H9 (cell line): ENCODE measurements around the gene METTL1. TPM values are rescaled to one million over a fixed set of nuclear protein-coding genes. Genes with fewer than 3 reads are reported as not detected.

Experiments used
- DNase-seq: peaks from one replicate; pipeline ENCODE4 v3.0.0-alpha.2; 2017
- H2AFZ ChIP-seq: one replicate; pipeline ENCODE4 v1.6.1; 2013; ENCODE audit warnings: mild to moderate bottlenecking, low read length, control low read depth, moderate library complexity
- H2AK5ac ChIP-seq: 2 replicates; pipeline ENCODE4 v1.6.1; 2013; ENCODE audit warnings: low read length, control low read depth, mixed read lengths; ENCODE audit not compliant: insufficient read length
- H2BK120ac ChIP-seq: one replicate; pipeline ENCODE4 v1.6.1; 2013; ENCODE audit warnings: low read depth, mild to moderate bottlenecking, low read length, control low read depth, inconsistent platforms; ENCODE audit not compliant: poor library complexity, severe bottlenecking
- H2BK12ac ChIP-seq: 2 replicates; pipeline ENCODE4 v1.6.1; 2013; ENCODE audit warnings: low read length, control low read depth, mixed read lengths, low read depth; ENCODE audit not compliant: insufficient read length
- H2BK15ac ChIP-seq: 2 replicates; pipeline ENCODE4 v1.6.1; 2013; ENCODE audit warnings: low read depth, low read length, control low read depth
- H2BK20ac ChIP-seq: one replicate; pipeline ENCODE4 v1.6.1; 2013; ENCODE audit warnings: low read depth, mild to moderate bottlenecking, low read length, control low read depth, inconsistent platforms; ENCODE audit not compliant: poor library complexity, severe bottlenecking
- H2BK5ac ChIP-seq: 2 replicates; pipeline ENCODE4 v1.6.1; 2013; ENCODE audit warnings: low read length, control low read depth, mixed read lengths; ENCODE audit not compliant: insufficient read length
- H3K14ac ChIP-seq: 2 replicates; pipeline ENCODE4 v1.6.1; 2013; ENCODE audit warnings: low read length, control low read depth; ENCODE audit not compliant: insufficient read depth
- H3K18ac ChIP-seq: 2 replicates; pipeline ENCODE4 v1.6.1; 2013; ENCODE audit warnings: low read depth, mild to moderate bottlenecking, mixed read lengths, low read length, control low read depth; ENCODE audit not compliant: insufficient read length
- H3K23ac ChIP-seq: 2 replicates; pipeline ENCODE4 v1.6.1; 2013; ENCODE audit warnings: low read length, control low read depth, mixed read lengths, low read depth; ENCODE audit not compliant: insufficient read length
- H3K23me2 ChIP-seq: 2 replicates; pipeline ENCODE4 v1.6.1; 2013; ENCODE audit warnings: low read depth, mild to moderate bottlenecking, mixed read lengths, low read length, control low read depth; ENCODE audit not compliant: insufficient read length, poor library complexity, severe bottlenecking
- H3K27ac ChIP-seq: 2 replicates; pipeline ENCODE4 v1.5.1; 2013; ENCODE audit warnings: low read length, control low read depth, mixed read lengths, low read depth; ENCODE audit not compliant: insufficient read length
- H3K27me3 ChIP-seq: 2 replicates; pipeline ENCODE4 v1.6.1; 2013; ENCODE audit warnings: low read length, control low read depth, inconsistent platforms; ENCODE audit not compliant: insufficient read depth
- H3K4ac ChIP-seq: 2 replicates; pipeline ENCODE4 v1.6.1; 2013; ENCODE audit warnings: low read depth, mild to moderate bottlenecking, control low read depth, inconsistent platforms, low read length, moderate library complexity
- H3K4me1 ChIP-seq: 2 replicates; pipeline ENCODE4 v1.6.1; 2013; ENCODE audit warnings: low read length, control low read depth, inconsistent platforms; ENCODE audit not compliant: insufficient read depth
- H3K4me2 ChIP-seq: 2 replicates; pipeline ENCODE4 v1.6.1; 2013; ENCODE audit warnings: low read length, control low read depth, mixed read lengths; ENCODE audit not compliant: insufficient read length, insufficient read depth
- H3K56ac ChIP-seq: 2 replicates; pipeline ENCODE4 v1.6.1; 2013; ENCODE audit warnings: low read depth, mild to moderate bottlenecking, mixed read lengths, low read length, control low read depth; ENCODE audit not compliant: insufficient read length
- H3K79me1 ChIP-seq: 2 replicates; pipeline ENCODE4 v1.6.1; 2013; ENCODE audit warnings: low read depth, mild to moderate bottlenecking, moderate library complexity, low read length, control low read depth, inconsistent platforms; ENCODE audit not compliant: insufficient read depth, poor library complexity, severe bottlenecking
- H3K79me2 ChIP-seq: 2 replicates; pipeline ENCODE4 v1.6.1; 2013; ENCODE audit warnings: low read length, control low read depth, inconsistent platforms; ENCODE audit not compliant: insufficient read depth
- H3K9ac ChIP-seq: 2 replicates; pipeline ENCODE4 v1.6.1; 2013; ENCODE audit warnings: low read length, control low read depth, mixed read lengths; ENCODE audit not compliant: insufficient read length; ENCODE audit errors: extremely low read depth
- H3K9me3 ChIP-seq: one replicate; pipeline ENCODE4 v1.6.1; 2013; ENCODE audit warnings: low read depth, low read length, inconsistent platforms; ENCODE audit not compliant: control insufficient read depth
- H3T11ph ChIP-seq: one replicate; pipeline ENCODE4 v1.6.1; 2013; ENCODE audit warnings: mild to moderate bottlenecking, low read length, control low read depth, inconsistent platforms
- H4K20me1 ChIP-seq: one replicate; pipeline ENCODE4 v1.6.1; 2013; ENCODE audit not compliant: control insufficient read depth, insufficient read length, insufficient read depth
- H4K5ac ChIP-seq: 2 replicates; pipeline ENCODE4 v1.6.1; 2013; ENCODE audit warnings: low read depth, mild to moderate bottlenecking, mixed read lengths, low read length, control low read depth; ENCODE audit not compliant: insufficient read length
- H4K8ac ChIP-seq: replicated peaks from 2 replicates; pipeline ENCODE4 v1.6.1; 2013; ENCODE audit warnings: low read length, control low read depth, mixed read lengths, low read depth; ENCODE audit not compliant: insufficient read length
- H4K91ac ChIP-seq: 2 replicates; pipeline ENCODE4 v1.6.1; 2013; ENCODE audit warnings: low read depth, mild to moderate bottlenecking, moderate library complexity, mixed read lengths, low read length, control low read depth; ENCODE audit not compliant: insufficient read length
- H3K27ac Mint-ChIP-seq, 3 experiments: 2 replicates in 2 of 3; 3 replicates in 1 of 3; pipeline ENCODE4 v1.8.0; 2020 to 2021; ENCODE audit warnings: mixed read lengths in 3 of 3, mild to moderate bottlenecking in 1 of 3, moderate library complexity in 1 of 3
- H3K27me3 Mint-ChIP-seq: 2 replicates; pipeline ENCODE4 v1.8.0; 2021; ENCODE audit warnings: low read depth, mild to moderate bottlenecking, moderate library complexity, mixed read lengths
- H3K36me3 Mint-ChIP-seq, 3 experiments: 2 replicates in 2 of 3; 3 replicates in 1 of 3; pipeline ENCODE4 v1.8.0; 2020 to 2021; ENCODE audit warnings: low read depth in 3 of 3, mixed read lengths in 3 of 3; ENCODE audit not compliant: insufficient read depth in 1 of 3
- H3K4me1 Mint-ChIP-seq, 2 experiments: 2 replicates each; pipeline ENCODE4 v1.8.0; 2020; ENCODE audit warnings: mixed read lengths in 2 of 2
- H3K4me3 Mint-ChIP-seq, 2 experiments: 2 replicates in 1 of 2; 3 replicates in 1 of 2; pipeline ENCODE4 v1.8.0; 2020 to 2021; ENCODE audit warnings: mild to moderate bottlenecking in 2 of 2, mixed read lengths in 2 of 2, moderate library complexity in 1 of 2
- H3K9me3 Mint-ChIP-seq, 2 experiments: 2 replicates in 1 of 2; 3 replicates in 1 of 2; pipeline ENCODE4 v1.8.0; 2020; ENCODE audit warnings: mild to moderate bottlenecking in 2 of 2, mixed read lengths in 2 of 2, moderate library complexity in 1 of 2
- WGBS: extraction: QIAGEN DNeasy Blood & Tissue Kit; methylation state at CpG from one replicate; pipeline ENCODE4 v1.1.7; 2013; ENCODE audit warnings: missing lambda C conversion rate, low lambda C conversion rate, mixed read lengths; ENCODE audit not compliant: insufficient read length; ENCODE audit errors: extremely low coverage; 5-methylcytosine and 5-hydroxymethylcytosine counted together
- total RNA-seq: library from RNA; stranded (reverse); gene quantifications from 2 replicates; pipeline ENCODE4 v1.2.1, GENCODE V29; 2021
- TF ChIP-seq, protein P1 (sequence below): fragments of 200-600 bp; sonication (generic); conservative IDR thresholded peaks from 3 replicates; pipeline ENCODE4 v1.8.0; 2021; ENCODE audit warnings: antibody characterized with exemption, mild to moderate bottlenecking

Gene METTL1
- total RNA-seq, 1 experiment from 2014 or later: 58.4 TPM

DNA sequence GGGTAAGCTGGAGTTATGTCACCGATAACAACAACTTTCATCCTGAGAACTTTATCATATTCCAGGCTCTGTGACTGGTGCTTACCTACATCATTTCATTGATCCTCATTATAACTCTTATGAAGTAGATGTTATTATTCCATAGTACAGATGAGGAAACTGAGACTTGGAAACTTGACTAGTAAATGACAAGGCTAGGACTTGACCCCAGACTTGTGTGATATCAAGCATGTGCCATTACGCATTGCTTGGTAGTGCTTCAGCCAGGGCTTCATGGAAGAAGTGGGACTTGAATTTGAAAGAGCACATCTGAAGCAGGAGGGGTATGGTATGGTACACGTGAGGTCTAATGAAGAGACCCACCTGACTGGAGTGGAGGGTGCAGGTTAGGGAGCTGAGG lies 34.8 kb upstream of the METTL1 start:
- no peak overlapping the region for H3K4me2 ChIP-seq
- H3K23me2 ChIP-seq: no peaks in the 10 kb centered on the region
- H2BK5ac ChIP-seq: no peak overlapping the region
- no peak overlapping the region for H4K8ac ChIP-seq
- no peak overlapping the region for H3K4ac ChIP-seq
- no peaks in the 10 kb centered on the region for H3K9me3 ChIP-seq
- no peak overlapping the region for H3K23ac ChIP-seq
- H3K36me3 Mint-ChIP-seq: peaks cover 0 to 11% (median 3%) of the 10 kb centered on the region in 3 experiments; a peak in 3 of 7 replicates
- no peak overlapping the region for H2AK5ac ChIP-seq
- H2AFZ ChIP-seq: no peak overlapping the region
- H3K27me3 ChIP-seq: no peaks in the 10 kb centered on the region
- no peaks in the 10 kb centered on the region for H4K20me1 ChIP-seq
- H4K91ac ChIP-seq: no peak overlapping the region
- H3K18ac ChIP-seq: no peak overlapping the region
- H2BK120ac ChIP-seq: no peak overlapping the region
- TF ChIP-seq, protein P1, sequence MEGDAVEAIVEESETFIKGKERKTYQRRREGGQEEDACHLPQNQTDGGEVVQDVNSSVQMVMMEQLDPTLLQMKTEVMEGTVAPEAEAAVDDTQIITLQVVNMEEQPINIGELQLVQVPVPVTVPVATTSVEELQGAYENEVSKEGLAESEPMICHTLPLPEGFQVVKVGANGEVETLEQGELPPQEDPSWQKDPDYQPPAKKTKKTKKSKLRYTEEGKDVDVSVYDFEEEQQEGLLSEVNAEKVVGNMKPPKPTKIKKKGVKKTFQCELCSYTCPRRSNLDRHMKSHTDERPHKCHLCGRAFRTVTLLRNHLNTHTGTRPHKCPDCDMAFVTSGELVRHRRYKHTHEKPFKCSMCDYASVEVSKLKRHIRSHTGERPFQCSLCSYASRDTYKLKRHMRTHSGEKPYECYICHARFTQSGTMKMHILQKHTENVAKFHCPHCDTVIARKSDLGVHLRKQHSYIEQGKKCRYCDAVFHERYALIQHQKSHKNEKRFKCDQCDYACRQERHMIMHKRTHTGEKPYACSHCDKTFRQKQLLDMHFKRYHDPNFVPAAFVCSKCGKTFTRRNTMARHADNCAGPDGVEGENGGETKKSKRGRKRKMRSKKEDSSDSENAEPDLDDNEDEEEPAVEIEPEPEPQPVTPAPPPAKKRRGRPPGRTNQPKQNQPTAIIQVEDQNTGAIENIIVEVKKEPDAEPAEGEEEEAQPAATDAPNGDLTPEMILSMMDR: no peak
- no peak overlapping the region for H2BK12ac ChIP-seq
- no peak overlapping the region for H2BK20ac ChIP-seq
- no peaks in the 10 kb centered on the region for H3K79me2 ChIP-seq
- H3K9ac ChIP-seq: no peak overlapping the region
- H3K4me3 Mint-ChIP-seq: no peak overlapping the region
- no peak overlapping the region for H3K56ac ChIP-seq
- no peak for DNase-seq
- no peak overlapping the region for H3K27ac Mint-ChIP-seq
- H3T11ph ChIP-seq: no peak overlapping the region
- H2BK15ac ChIP-seq: no peak overlapping the region
- no CpG with 5 or more reads among the region's 3 CpGs for WGBS
- H3K27me3 Mint-ChIP-seq: no peaks in the 10 kb centered on the region
- H4K5ac ChIP-seq: no peak overlapping the region
- H3K27ac ChIP-seq: no peak overlapping the region
- no peaks in the 10 kb centered on the region; the same call in 1 of the 2 replicates for H3K4me1 ChIP-seq
- no peak overlapping the region for H3K14ac ChIP-seq
- no peaks in the 10 kb centered on the region for H3K9me3 Mint-ChIP-seq
- peaks cover 2 to 3% of the 10 kb centered on the region in 2 experiments; a peak in 3 of 4 replicates for H3K4me1 Mint-ChIP-seq
- no peaks in the 10 kb centered on the region for H3K79me1 ChIP-seq
